ENCODE measurements around the gene WSCD2.

WSCD2 gene

DNA sequence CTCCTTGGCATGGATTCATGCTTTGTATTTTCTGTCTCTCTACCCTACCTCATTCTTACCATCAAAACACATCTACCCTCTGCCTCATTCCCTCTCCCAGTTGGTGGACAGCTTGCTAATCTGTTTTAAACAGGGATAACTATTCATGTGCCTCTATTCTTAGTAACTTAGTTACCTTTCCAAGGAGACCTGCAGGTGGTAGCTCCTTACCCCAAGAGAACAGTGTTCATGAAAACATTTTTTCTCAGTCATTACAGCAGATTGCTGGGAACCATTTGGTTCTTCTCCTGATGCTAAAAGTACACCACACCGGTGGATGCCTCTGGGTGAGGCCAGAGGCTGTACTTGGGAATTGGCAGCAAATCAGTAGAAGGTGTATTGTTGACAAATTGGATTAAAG lies 137.0 kb downstream of the WSCD2 start:
- Histone ChIP-seq H3K9me3 (ENCODE audit: control insufficient read depth, low read length) (no peaks in the 10 kb centered on the region), H3K4me3 (ENCODE audit: insufficient read depth, low read depth, low read length, poor library complexity, severe bottlenecking) (no peak overlapping the region), H3K27me3 (replicated peaks; ENCODE audit: control insufficient read depth, insufficient read depth, low read length, poor library complexity, severe bottlenecking) (no peaks in the 10 kb centered on the region), H3K4me1 (ENCODE audit: control insufficient read depth, insufficient read depth, low read length, poor library complexity, severe bottlenecking) (no peaks in the 10 kb centered on the region), H3K36me3 (ENCODE audit: control insufficient read depth, insufficient read depth, low read length) (no peaks in the 10 kb centered on the region), H3K27ac (ENCODE audit: insufficient read depth, low read length, poor library complexity, severe bottlenecking) (no peak overlapping the region)
- no peak for DNase-seq

DNA sequence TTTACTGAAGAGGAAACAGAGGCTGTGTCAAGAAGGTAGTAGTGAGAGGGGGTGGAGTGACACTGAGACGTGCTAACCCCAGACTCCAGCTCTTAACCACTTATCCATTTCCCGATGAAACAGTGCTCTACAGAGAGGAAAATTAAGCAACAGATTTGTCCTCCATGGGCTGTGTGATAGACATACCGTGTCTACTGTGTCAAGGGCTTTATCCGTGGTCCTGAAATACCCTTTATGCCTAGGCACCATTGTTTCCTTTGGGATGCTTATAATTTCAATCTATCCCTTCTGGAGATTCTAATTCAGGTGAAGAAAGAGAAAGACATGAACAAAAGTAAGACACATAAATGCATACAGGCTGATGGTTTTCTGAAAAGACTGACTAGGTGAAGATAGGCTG lies 138.4 kb downstream of the WSCD2 start:
- no peak overlapping the region for H3K27ac ChIP-seq (ENCODE audit: insufficient read depth, low read length, poor library complexity, severe bottlenecking)
- no peak overlapping the region for H3K4me3 ChIP-seq (ENCODE audit: insufficient read depth, low read depth, low read length, poor library complexity, severe bottlenecking)
- H3K9me3 ChIP-seq (ENCODE audit: control insufficient read depth, low read length) = no peaks in the 10 kb centered on the region
- H3K27me3 ChIP-seq (replicated peaks; ENCODE audit: control insufficient read depth, insufficient read depth, low read length, poor library complexity, severe bottlenecking) = no peaks in the 10 kb centered on the region
- DNase-seq = no peak
- no peaks in the 10 kb centered on the region for H3K36me3 ChIP-seq (ENCODE audit: control insufficient read depth, insufficient read depth, low read length)
- no peaks in the 10 kb centered on the region for H3K4me1 ChIP-seq (ENCODE audit: control insufficient read depth, insufficient read depth, low read length, poor library complexity, severe bottlenecking)

DNA sequence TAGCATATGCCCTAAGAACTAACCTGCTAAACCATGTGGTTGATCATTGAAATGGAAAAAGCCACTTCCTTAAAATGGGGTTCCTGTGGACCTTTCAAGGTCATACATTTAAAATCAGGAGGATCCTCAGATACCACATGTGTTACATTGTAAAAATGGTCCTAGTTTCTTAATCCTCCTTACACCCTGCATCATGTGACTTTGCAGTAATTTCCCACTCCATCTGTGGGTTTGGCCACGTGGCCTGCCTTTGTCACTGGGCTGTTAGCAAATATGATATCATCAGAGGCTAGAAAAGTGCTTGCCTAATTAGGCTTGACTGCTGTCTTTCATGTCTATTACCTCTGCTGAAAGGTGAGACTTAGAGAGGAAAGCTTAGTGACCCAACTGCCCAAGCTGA lies 139.3 kb downstream of the WSCD2 start:
- no peak for DNase-seq
- Histone ChIP-seq H3K4me3 (ENCODE audit: insufficient read depth, low read depth, low read length, poor library complexity, severe bottlenecking) (no peak overlapping the region), H3K27me3 (replicated peaks; ENCODE audit: control insufficient read depth, insufficient read depth, low read length, poor library complexity, severe bottlenecking) (no peaks in the 10 kb centered on the region), H3K27ac (ENCODE audit: insufficient read depth, low read length, poor library complexity, severe bottlenecking) (no peak overlapping the region), H3K36me3 (ENCODE audit: control insufficient read depth, insufficient read depth, low read length) (no peaks in the 10 kb centered on the region), H3K4me1 (ENCODE audit: control insufficient read depth, insufficient read depth, low read length, poor library complexity, severe bottlenecking) (no peaks in the 10 kb centered on the region), H3K9me3 (ENCODE audit: control insufficient read depth, low read length) (no peaks in the 10 kb centered on the region)

DNA sequence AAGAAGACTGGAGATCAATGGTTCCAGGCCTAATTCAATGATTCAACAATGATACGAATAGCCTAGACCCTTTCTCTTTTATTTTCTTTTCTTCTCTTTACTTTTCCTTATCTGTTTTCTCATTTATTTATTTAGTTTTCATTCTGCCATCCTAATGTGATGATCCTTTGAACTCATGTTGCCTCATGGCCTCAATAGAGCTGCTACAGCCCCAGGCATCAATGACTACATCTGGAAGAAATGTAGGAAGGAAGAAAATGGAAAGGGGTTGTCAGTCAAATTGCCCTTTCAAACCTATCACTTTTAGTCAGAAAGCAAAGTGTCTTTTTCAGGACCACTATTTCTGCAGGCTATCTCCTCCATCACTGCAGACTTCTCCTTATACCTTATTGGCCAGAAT lies 140.1 kb downstream of the WSCD2 start:
- Histone ChIP-seq H3K9me3 (ENCODE audit: control insufficient read depth, low read length) (no peaks in the 10 kb centered on the region), H3K4me1 (ENCODE audit: control insufficient read depth, insufficient read depth, low read length, poor library complexity, severe bottlenecking) (no peaks in the 10 kb centered on the region), H3K36me3 (ENCODE audit: control insufficient read depth, insufficient read depth, low read length) (no peaks in the 10 kb centered on the region), H3K27me3 (replicated peaks; ENCODE audit: control insufficient read depth, insufficient read depth, low read length, poor library complexity, severe bottlenecking) (no peaks in the 10 kb centered on the region), H3K4me3 (ENCODE audit: insufficient read depth, low read depth, low read length, poor library complexity, severe bottlenecking) (no peak overlapping the region), H3K27ac (ENCODE audit: insufficient read depth, low read length, poor library complexity, severe bottlenecking) (no peak overlapping the region)
- no peak for DNase-seq

DNA sequence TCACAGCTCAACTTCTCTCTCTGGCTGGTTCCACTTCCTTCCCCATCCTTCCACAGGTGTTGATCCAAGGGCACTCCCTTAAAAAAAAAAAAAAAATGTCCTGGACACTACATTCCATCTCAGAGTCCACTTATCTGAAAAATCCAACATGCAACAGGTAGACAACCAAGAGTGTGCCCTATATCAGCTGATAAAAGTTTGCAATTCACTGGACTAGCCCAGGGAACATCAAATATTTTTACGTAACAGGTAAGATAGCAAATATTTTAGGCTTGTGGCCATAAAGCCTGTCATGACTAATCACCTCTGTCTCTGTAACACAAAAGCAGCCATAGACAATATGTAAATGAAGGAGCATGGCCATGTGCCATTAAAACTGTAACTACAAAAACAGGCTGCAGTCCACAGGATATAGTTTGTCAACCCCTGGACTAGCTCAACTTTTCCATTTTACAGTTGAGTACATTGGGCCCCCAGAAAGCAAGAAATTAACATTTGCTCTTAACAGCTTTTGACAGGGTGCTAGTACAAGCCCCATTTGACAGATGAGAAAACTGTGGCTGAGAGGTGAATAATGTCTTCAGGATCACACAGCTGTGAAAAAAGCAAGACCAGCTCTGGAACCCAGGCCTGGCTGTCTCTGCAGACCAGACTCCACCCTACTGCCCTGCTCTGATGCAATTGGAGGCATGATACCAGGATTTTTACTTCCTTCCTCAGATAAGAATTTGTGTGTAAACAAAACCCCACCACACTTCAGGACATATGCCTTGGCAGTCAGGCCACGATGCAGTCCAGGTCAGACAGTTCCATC lies 141.2 kb downstream of the WSCD2 start:
- Histone ChIP-seq H3K4me1 (ENCODE audit: control insufficient read depth, insufficient read depth, low read length, poor library complexity, severe bottlenecking) (no peaks in the 10 kb centered on the region), H3K36me3 (ENCODE audit: control insufficient read depth, insufficient read depth, low read length) (no peaks in the 10 kb centered on the region), H3K9me3 (ENCODE audit: control insufficient read depth, low read length) (no peaks in the 10 kb centered on the region), H3K4me3 (ENCODE audit: insufficient read depth, low read depth, low read length, poor library complexity, severe bottlenecking) (no peak overlapping the region), H3K27me3 (replicated peaks; ENCODE audit: control insufficient read depth, insufficient read depth, low read length, poor library complexity, severe bottlenecking) (no peaks in the 10 kb centered on the region), H3K27ac (ENCODE audit: insufficient read depth, low read length, poor library complexity, severe bottlenecking) (no peak overlapping the region)
- no peak for DNase-seq

DNA sequence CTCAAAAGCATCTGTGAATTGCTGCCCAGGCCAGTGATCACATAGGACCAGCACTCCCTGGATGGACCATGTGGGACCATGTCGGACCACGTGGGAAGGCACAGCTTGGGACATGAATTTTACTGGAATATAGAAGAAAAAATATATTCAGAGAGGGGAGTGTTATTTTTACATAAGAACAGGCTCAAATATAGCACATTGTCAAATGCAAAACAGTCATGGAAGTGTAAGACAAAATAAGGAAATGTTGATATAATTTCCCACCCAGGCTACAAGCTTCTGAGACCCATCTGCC lies 141.7 kb downstream of the WSCD2 start:
- H3K9me3 ChIP-seq (ENCODE audit: control insufficient read depth, low read length) = no peaks in the 10 kb centered on the region
- no peaks in the 10 kb centered on the region for H3K27me3 ChIP-seq (replicated peaks; ENCODE audit: control insufficient read depth, insufficient read depth, low read length, poor library complexity, severe bottlenecking)
- H3K36me3 ChIP-seq (ENCODE audit: control insufficient read depth, insufficient read depth, low read length) = no peaks in the 10 kb centered on the region
- no peak overlapping the region for H3K27ac ChIP-seq (ENCODE audit: insufficient read depth, low read length, poor library complexity, severe bottlenecking)
- H3K4me1 ChIP-seq (ENCODE audit: control insufficient read depth, insufficient read depth, low read length, poor library complexity, severe bottlenecking) = no peaks in the 10 kb centered on the region
- no peak for DNase-seq
- H3K4me3 ChIP-seq (ENCODE audit: insufficient read depth, low read depth, low read length, poor library complexity, severe bottlenecking) = no peak overlapping the region

DNA sequence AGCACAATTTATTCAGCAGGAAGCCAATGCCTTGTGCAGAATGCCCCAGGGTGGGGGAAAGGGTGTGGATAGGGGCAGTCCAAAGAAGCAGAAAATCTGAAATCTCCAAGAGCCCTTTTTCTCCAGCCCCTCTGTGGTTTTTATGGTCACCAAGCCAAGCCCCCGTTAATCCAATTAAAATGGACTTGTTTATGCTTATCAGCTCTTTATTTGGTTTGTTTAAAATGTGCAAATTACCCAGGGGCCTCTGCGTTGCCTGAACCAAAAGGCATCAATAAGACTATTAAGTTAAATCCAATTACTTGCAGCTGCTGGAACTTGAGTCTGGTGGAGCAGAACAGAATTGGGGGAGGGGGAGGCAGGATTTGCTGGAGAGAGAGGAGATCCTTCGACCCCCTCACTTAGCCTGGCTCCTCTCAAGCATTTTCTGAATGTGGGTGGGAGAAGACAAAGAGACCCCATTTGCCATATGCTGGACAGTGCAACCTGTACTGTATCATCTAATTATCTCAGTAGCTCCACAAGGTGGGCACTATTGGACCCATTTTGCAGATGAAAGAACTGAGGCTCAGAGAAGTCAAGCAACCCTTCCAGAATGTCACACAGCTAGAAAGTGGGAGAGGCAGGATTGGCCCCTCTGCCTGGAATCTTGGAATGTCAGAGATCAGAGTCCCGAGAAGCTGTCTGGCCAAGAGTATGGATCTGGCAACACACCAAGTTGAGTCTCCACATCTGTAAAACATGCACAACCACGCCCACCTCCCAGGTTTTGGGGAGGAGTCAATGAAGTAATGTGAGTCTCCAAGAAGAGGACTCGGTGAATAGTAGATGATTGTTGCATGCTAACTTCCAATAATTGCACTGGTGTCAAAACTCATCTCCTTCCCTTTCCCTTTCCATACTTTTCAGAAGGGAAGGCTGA lies 143.1 kb downstream of the WSCD2 start:
- Histone ChIP-seq H3K9me3 (ENCODE audit: control insufficient read depth, low read length) (no peaks in the 10 kb centered on the region), H3K4me1 (ENCODE audit: control insufficient read depth, insufficient read depth, low read length, poor library complexity, severe bottlenecking) (no peaks in the 10 kb centered on the region), H3K27ac (ENCODE audit: insufficient read depth, low read length, poor library complexity, severe bottlenecking) (no peak overlapping the region), H3K27me3 (replicated peaks; ENCODE audit: control insufficient read depth, insufficient read depth, low read length, poor library complexity, severe bottlenecking) (no peaks in the 10 kb centered on the region), H3K36me3 (ENCODE audit: control insufficient read depth, insufficient read depth, low read length) (no peaks in the 10 kb centered on the region), H3K4me3 (ENCODE audit: insufficient read depth, low read depth, low read length, poor library complexity, severe bottlenecking) (no peak overlapping the region)
- DNase-seq = no peak

DNA sequence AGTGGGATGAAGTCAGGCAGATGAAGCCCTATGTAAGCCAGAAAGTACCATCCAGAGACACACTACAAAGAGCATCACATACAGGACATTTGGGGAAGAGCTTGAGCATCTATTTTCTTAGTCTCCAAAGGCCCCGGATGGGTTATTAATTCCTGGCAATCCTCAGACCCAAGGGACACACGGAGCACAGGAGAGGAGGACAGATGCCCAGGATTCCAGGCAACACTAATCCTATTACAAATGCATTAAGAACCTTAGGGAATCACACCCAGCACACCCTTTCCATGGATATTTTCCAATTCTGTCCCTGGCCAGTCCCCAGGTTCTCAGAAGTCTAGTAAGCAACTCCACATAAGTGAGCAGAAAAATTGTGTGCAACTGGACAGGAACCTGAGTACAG lies 144.1 kb downstream of the WSCD2 start:
- H3K4me1 ChIP-seq (ENCODE audit: control insufficient read depth, insufficient read depth, low read length, poor library complexity, severe bottlenecking) = no peaks in the 10 kb centered on the region
- no peak overlapping the region for H3K4me3 ChIP-seq (ENCODE audit: insufficient read depth, low read depth, low read length, poor library complexity, severe bottlenecking)
- DNase-seq = no peak
- no peak overlapping the region for H3K27ac ChIP-seq (ENCODE audit: insufficient read depth, low read length, poor library complexity, severe bottlenecking)
- H3K36me3 ChIP-seq (ENCODE audit: control insufficient read depth, insufficient read depth, low read length) = no peaks in the 10 kb centered on the region
- no peaks in the 10 kb centered on the region for H3K9me3 ChIP-seq (ENCODE audit: control insufficient read depth, low read length)
- H3K27me3 ChIP-seq (replicated peaks; ENCODE audit: control insufficient read depth, insufficient read depth, low read length, poor library complexity, severe bottlenecking) = no peaks in the 10 kb centered on the region

DNA sequence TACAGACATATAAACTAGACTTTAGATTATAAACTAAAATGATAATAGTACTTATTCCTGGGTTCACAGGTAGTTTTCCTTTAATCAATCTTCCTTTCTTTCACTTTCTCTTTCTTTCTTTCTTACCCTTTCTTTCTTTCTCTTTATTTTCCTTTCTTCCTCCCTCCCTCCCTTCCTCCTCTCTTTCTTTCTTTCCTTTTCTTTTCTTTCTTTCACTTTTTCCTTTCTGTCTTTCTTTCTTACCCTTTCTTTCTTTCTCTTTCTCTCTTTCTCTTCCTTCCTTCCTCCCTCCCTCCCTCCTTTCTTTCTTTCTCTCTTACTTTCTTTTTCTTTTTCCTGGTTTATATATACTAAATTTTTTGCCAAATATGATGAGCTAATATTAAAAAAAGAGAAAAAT lies 148.5 kb downstream of the WSCD2 start:
- no peaks in the 10 kb centered on the region for H3K9me3 ChIP-seq (ENCODE audit: control insufficient read depth, low read length)
- no peak overlapping the region for H3K27ac ChIP-seq (ENCODE audit: insufficient read depth, low read length, poor library complexity, severe bottlenecking)
- no peaks in the 10 kb centered on the region for H3K4me1 ChIP-seq (ENCODE audit: control insufficient read depth, insufficient read depth, low read length, poor library complexity, severe bottlenecking)
- DNase-seq = no peak
- H3K27me3 ChIP-seq (replicated peaks; ENCODE audit: control insufficient read depth, insufficient read depth, low read length, poor library complexity, severe bottlenecking) = no peaks in the 10 kb centered on the region
- H3K36me3 ChIP-seq (ENCODE audit: control insufficient read depth, insufficient read depth, low read length) = no peaks in the 10 kb centered on the region
- H3K4me3 ChIP-seq (ENCODE audit: insufficient read depth, low read depth, low read length, poor library complexity, severe bottlenecking) = no peak overlapping the region

DNA sequence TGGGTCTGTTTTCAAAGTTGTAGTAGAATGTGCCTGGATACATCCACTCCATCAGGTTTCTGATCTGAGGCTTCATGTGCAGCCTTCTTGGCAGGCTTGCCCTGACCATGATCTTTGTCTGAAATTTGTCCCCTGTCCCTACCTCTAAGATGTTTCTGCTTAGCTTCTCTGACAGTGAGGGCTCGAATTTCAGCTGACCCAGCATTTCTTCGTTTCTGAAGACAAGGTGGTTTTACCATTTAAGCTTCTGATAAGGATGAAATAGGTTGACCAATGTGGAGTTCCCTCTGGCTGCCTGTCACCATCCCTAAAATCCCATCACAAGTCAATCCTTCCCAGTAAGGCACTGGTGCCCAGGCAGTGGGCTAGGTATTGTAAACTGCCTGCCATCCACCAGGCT lies 153.1 kb downstream of the WSCD2 start:
- no peaks in the 10 kb centered on the region for H3K4me1 ChIP-seq (ENCODE audit: control insufficient read depth, insufficient read depth, low read length, poor library complexity, severe bottlenecking)
- no peaks in the 10 kb centered on the region for H3K36me3 ChIP-seq (ENCODE audit: control insufficient read depth, insufficient read depth, low read length)

More for the DNA sequence above, 153.1 kb downstream of the WSCD2 start:
- DNase-seq = no peak
- Histone ChIP-seq H3K27me3 (replicated peaks; ENCODE audit: control insufficient read depth, insufficient read depth, low read length, poor library complexity, severe bottlenecking) (no peaks in the 10 kb centered on the region), H3K9me3 (ENCODE audit: control insufficient read depth, low read length) (no peaks in the 10 kb centered on the region), H3K4me3 (ENCODE audit: insufficient read depth, low read depth, low read length, poor library complexity, severe bottlenecking) (no peak overlapping the region), H3K27ac (ENCODE audit: insufficient read depth, low read length, poor library complexity, severe bottlenecking) (no peak overlapping the region)

Measured in effector memory CD4-positive, alpha-beta T cell (primary cell).